ENCODE measurements around the gene CDK5RAP2.

DNA sequence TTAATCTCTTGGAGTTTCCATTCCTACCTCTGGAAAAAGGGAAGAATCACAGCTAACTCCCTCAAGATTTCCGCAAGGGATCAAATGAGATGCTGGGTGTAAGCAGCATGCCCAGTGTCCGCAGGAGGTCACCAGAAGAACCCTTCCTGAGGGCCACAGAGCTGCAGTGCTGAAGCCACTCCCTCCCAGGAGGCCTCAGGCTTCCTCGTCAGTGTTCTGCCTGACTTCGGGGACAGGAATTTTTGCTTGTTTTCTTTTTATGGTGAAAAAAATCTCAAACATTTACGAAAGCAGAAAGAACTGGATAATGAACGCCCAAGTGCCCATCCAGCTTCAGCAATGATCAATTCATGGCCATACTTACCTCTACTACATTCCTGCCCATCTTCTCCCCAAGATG, 183.0 kb downstream of the CDK5RAP2 start:
- TF ChIP-seq, protein P1, sequence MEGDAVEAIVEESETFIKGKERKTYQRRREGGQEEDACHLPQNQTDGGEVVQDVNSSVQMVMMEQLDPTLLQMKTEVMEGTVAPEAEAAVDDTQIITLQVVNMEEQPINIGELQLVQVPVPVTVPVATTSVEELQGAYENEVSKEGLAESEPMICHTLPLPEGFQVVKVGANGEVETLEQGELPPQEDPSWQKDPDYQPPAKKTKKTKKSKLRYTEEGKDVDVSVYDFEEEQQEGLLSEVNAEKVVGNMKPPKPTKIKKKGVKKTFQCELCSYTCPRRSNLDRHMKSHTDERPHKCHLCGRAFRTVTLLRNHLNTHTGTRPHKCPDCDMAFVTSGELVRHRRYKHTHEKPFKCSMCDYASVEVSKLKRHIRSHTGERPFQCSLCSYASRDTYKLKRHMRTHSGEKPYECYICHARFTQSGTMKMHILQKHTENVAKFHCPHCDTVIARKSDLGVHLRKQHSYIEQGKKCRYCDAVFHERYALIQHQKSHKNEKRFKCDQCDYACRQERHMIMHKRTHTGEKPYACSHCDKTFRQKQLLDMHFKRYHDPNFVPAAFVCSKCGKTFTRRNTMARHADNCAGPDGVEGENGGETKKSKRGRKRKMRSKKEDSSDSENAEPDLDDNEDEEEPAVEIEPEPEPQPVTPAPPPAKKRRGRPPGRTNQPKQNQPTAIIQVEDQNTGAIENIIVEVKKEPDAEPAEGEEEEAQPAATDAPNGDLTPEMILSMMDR (IDR thresholded peaks at IDR 0.05): no peak
- TF ChIP-seq POLR2A (IDR thresholded peaks at IDR 0.05): no peak
